Measurements from ENCODE around the gene ITGAE.

ITGAE gene

GRCh38 chr17:3755335-3756030 is 45.5 kb downstream of the ITGAE start:
- peaks cover 6% of the 10 kb centered on the region for H3K9me3 ChIP-seq (ENCODE audit: severe bottlenecking)
- H3K27me3 ChIP-seq (ENCODE audit: insufficient read depth, low read depth, severe bottlenecking): no peaks in the 10 kb centered on the region
- no peak for TF ChIP-seq CTCF (IDR thresholded peaks at IDR 0.05; ENCODE audit: low read depth, low read length)
- H3K4me3 ChIP-seq (ENCODE audit: low read depth, low read length): no peak overlapping the region
- H3K36me3 ChIP-seq: no peaks in the 10 kb centered on the region
- no peak for DNase-seq
- no peak overlapping the region for H3K27ac ChIP-seq

DNA sequence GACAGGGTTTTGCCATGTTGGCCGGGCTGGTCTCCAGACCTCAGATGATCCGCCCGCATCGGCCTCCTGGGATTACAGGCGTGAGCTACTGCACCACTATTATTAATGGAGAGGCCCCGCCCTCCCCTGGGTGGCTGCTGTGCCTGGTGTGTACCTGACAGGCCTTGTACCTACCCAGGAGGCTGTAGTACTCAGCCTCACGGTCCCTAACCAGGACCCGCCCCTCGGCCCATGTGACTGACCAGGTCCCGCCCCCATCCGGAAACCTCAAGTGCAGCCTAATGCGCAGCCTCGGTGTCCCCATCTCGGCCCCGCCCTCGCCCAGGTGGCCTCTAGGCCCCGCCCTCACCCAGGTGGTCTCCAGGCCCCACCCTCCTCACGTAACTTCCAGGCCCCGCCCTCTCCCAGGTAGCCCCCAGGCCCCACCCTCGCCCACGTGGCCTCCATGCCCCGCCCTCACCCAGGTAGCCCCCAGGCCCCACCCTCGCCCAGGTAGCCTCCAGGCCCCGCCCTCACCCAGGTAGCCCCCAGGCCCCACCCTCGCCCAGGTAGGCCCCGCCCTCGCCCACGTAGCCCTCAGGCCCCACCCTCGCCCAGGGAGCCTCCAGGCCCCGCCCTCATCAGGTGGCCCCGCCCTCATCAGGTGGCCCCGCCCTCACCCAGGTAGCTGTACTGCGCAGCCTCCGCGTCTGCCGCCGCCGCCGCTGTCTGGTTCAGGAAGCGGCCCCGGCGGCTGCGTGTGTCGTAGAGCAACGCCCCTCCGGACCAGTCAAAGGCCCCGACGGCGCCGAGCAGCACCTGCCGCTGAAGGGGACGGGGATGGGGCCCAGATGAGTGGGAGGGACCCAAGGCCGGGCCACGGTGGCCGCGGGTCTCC is 46.3 kb downstream of the ITGAE start:
- Histone ChIP-seq H3K27ac (no peak overlapping the region), H3K9me3 (ENCODE audit: severe bottlenecking) (peaks cover 2% of the 10 kb centered on the region), H3K27me3 (ENCODE audit: insufficient read depth, low read depth, severe bottlenecking) (no peaks in the 10 kb centered on the region), H3K4me3 (ENCODE audit: low read depth, low read length) (no peak overlapping the region), H3K36me3 (no peaks in the 10 kb centered on the region)
- TF ChIP-seq CTCF (IDR thresholded peaks at IDR 0.05; ENCODE audit: low read depth, low read length): no peak
- no peak for DNase-seq

- no peak for DNase-seq
- no peak overlapping the region for H3K27ac ChIP-seq
- H3K9me3 ChIP-seq (ENCODE audit: severe bottlenecking): no peaks in the 10 kb centered on the region
- no peaks in the 10 kb centered on the region for H3K27me3 ChIP-seq (ENCODE audit: insufficient read depth, low read depth, severe bottlenecking)
- H3K4me3 ChIP-seq (ENCODE audit: low read depth, low read length): no peak overlapping the region
- H3K36me3 ChIP-seq: no peaks in the 10 kb centered on the region
- no peak for TF ChIP-seq CTCF (IDR thresholded peaks at IDR 0.05; ENCODE audit: low read depth, low read length)
Observed at GRCh38 chr17:3754066-3754457, 46.9 kb downstream of the ITGAE start.

GRCh38 chr17:3753624-3754023 is 47.4 kb downstream of the ITGAE start:
- Histone ChIP-seq H3K36me3 (no peaks in the 10 kb centered on the region), H3K4me3 (ENCODE audit: low read depth, low read length) (no peak overlapping the region), H3K27ac (no peak overlapping the region), H3K9me3 (ENCODE audit: severe bottlenecking) (no peaks in the 10 kb centered on the region), H3K27me3 (ENCODE audit: insufficient read depth, low read depth, severe bottlenecking) (no peaks in the 10 kb centered on the region)
- no peak for TF ChIP-seq CTCF (IDR thresholded peaks at IDR 0.05; ENCODE audit: low read depth, low read length)
- DNase-seq: no peak

DNA sequence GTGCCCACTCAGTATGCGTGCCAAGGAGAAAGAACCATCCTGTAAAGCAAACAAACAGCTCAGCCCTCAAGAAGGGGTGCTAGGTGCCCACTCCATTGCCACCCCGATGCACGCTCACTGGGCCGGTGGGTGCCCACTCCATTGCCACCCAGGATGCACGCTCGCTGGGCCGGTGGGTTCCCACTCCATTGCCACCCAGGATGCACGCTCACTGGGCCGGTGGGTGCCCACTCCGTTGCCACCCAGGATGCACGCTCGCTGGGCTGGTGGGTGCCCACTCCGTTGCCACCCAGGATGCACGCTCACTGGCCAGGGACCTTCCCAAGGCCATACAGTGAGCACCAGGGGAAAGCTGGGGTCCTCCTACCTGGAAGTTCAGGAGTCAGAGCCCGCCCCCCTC is 49.2 kb downstream of the ITGAE start:
- H3K27ac ChIP-seq: no peak overlapping the region
- DNase-seq: no peak
- no peaks in the 10 kb centered on the region for H3K9me3 ChIP-seq (ENCODE audit: severe bottlenecking)
- TF ChIP-seq CTCF (IDR thresholded peaks at IDR 0.05; ENCODE audit: low read depth, low read length): no peak
- no peaks in the 10 kb centered on the region for H3K27me3 ChIP-seq (ENCODE audit: insufficient read depth, low read depth, severe bottlenecking)
- H3K4me3 ChIP-seq (ENCODE audit: low read depth, low read length): no peak overlapping the region
- H3K36me3 ChIP-seq: no peaks in the 10 kb centered on the region
